OCI-LY7 (cell line): Measurements from ENCODE around the gene RIOK2. TPM values are rescaled to one million over a fixed set of nuclear protein-coding genes. Genes with fewer than 3 reads are reported as not detected.
"Not testable (repeated sequence)": the region's sequence is repeated elsewhere in the genome, so short reads cannot be mapped to it uniquely, and the experiment has no call there.

Source experiments
- BruUV-seq: library from RNA; stranded (reverse); fragments of 400-500 nt; replicated peaks from 2 replicates; lab custom pipeline; 2021; lab: Mats Ljungman, UMichigan
- CTCF ChIA-PET: fragments of 300-600 bp; sonication (Branson Sonifier 250); formaldehyde crosslinking; loops from one replicate; lab custom pipeline; 2022; ENCODE audit warnings: antibody characterized with exemption; ENCODE audit not compliant: unreplicated experiment; lab: Charles Lee
- POLR2A ChIA-PET: fragments of 300-600 bp; sonication (Branson Sonifier 250); formaldehyde crosslinking; loops from one replicate; lab custom pipeline; 2022; ENCODE audit warnings: antibody characterized with exemption; lab: Charles Lee
- DNase-seq: peaks from one replicate; pipeline ENCODE4 v3.0.0-alpha.2; 2015; ENCODE audit warnings: low spot score
- H2AFZ ChIP-seq: fragments of 200-600 bp; sonication (generic), shearing (Covaris generic); 2 replicates; pipeline ENCODE4 v1.6.1; 2014; ENCODE audit warnings: mild to moderate bottlenecking, antibody characterized with exemption, low read length, moderate library complexity
- H3K27ac ChIP-seq: fragments of 200-600 bp; sonication (generic); 2 replicates; pipeline ENCODE4 v1.5.1; 2014; ENCODE audit warnings: mixed run types, low read depth, mild to moderate bottlenecking, moderate library complexity, low read length, inconsistent platforms; ENCODE audit not compliant: poor library complexity, severe bottlenecking
- H3K36me3 ChIP-seq: fragments of 200-600 bp; sonication (generic); 2 replicates; pipeline ENCODE4 v1.6.1; 2014; ENCODE audit warnings: mild to moderate bottlenecking, antibody characterized with exemption, low read length, moderate library complexity, mixed read lengths; ENCODE audit not compliant: insufficient read depth
- H3K4me1 ChIP-seq: fragments of 200-600 bp; sonication (generic); 2 replicates; pipeline ENCODE4 v1.5.1; 2014; ENCODE audit warnings: mild to moderate bottlenecking, low read length; ENCODE audit not compliant: insufficient read depth, poor library complexity, severe bottlenecking
- H3K4me2 ChIP-seq: fragments of 200-600 bp; sonication (generic); 2 replicates; pipeline ENCODE4 v1.6.1; 2014; ENCODE audit warnings: mild to moderate bottlenecking, low read length
- H3K4me3 ChIP-seq: fragments of 200-600 bp; sonication (generic); 2 replicates; pipeline ENCODE4 v1.5.1; 2014; ENCODE audit warnings: mild to moderate bottlenecking, low read depth, low read length; ENCODE audit not compliant: poor library complexity, severe bottlenecking
- H3K79me2 ChIP-seq: fragments of 200-600 bp; sonication (generic); 2 replicates; pipeline ENCODE4 v1.6.1; 2016; ENCODE audit warnings: low read depth, mild to moderate bottlenecking, low read length, moderate library complexity, mixed read lengths; ENCODE audit not compliant: insufficient read depth
- H3K9me2 ChIP-seq: fragments of 200-600 bp; sonication (generic); 2 replicates; pipeline ENCODE4 v1.6.1; 2016; ENCODE audit warnings: mild to moderate bottlenecking, low read length, mixed read lengths; ENCODE audit not compliant: insufficient read depth
- H3K9me3 ChIP-seq: fragments of 200-600 bp; sonication (generic); 2 replicates; pipeline ENCODE4 v1.6.1; 2014; ENCODE audit warnings: mild to moderate bottlenecking, mixed run types, low read length, mixed read lengths
- H4K20me1 ChIP-seq: fragments of 200-600 bp; sonication (generic); 2 replicates; pipeline ENCODE4 v1.6.1; 2014; ENCODE audit warnings: mild to moderate bottlenecking, antibody characterized with exemption, low read length, moderate library complexity, mixed read lengths; ENCODE audit not compliant: insufficient read depth
- EZH2phosphoT487 ChIP-seq: fragments of 200-600 bp; sonication (generic); IDR thresholded peaks from 2 replicates; pipeline ENCODE4 v1.6.1; 2018; ENCODE audit warnings: low read depth, borderline replicate concordance, mild to moderate bottlenecking, mixed run types, antibody characterized with exemption, low read length, moderate library complexity, mixed read lengths
- intact Hi-C: fragments of 100-400 bp; cut with micrococcal nuclease; formaldehyde crosslinking; loops from one replicate; pipeline ENCODE4 v1.10.0; 2022; ENCODE audit not compliant: unreplicated experiment
- total RNA-seq, 2 experiments: library from RNA; depleted of rRNA in 1 of 2; stranded (reverse); fragments of >200 nt in 1 of 2; shearing (Covaris generic) in 1 of 2; gene quantifications; 2 replicates each; pipeline ENCODE4 v1.2.3, GENCODE V29; 2014 to 2022
- TF ChIP-seq, protein P1 (sequence below): fragments of 200-600 bp; sonication (generic); conservative IDR thresholded peaks from 2 replicates; pipeline ENCODE4 v1.5.1; 2014; ENCODE audit warnings: mild to moderate bottlenecking, antibody characterized with exemption, low read length, moderate library complexity, mixed read lengths

The RIOK2 gene
- total RNA-seq, 2 experiments from 2014 or later: 21.9 to 41.3 TPM

DNA sequence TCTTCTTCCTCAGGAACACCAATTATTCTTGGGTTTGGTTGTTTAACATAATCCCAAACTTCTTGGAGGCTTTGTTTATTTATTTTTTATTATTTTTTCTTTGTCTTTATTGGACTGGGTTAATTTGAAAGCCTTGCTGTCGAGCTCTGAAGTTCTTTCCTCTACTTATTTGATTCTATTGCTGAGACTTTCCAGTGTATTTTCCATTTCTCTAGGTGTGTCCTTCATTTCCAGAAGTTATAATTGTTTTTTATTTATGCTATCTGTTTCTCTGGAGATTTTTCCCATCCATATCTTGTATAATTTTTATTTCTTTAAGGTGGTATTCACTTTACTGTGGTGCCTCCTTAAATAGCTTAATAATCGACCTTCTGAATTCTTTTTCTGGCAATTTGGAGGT, 8.8 kb upstream of the RIOK2 start:
- H3K9me3 ChIP-seq: peaks cover 6% of the 10 kb centered on the region; the same call in 1 of the 2 replicates
- intact Hi-C loops: no loop called here
- no peak overlapping the region for H2AFZ ChIP-seq
- no peaks in the 10 kb centered on the region for H3K36me3 ChIP-seq
- BruUV-seq: no TSS peak
- H3K4me2 ChIP-seq: no peak overlapping the region
- TF ChIP-seq, protein P1, sequence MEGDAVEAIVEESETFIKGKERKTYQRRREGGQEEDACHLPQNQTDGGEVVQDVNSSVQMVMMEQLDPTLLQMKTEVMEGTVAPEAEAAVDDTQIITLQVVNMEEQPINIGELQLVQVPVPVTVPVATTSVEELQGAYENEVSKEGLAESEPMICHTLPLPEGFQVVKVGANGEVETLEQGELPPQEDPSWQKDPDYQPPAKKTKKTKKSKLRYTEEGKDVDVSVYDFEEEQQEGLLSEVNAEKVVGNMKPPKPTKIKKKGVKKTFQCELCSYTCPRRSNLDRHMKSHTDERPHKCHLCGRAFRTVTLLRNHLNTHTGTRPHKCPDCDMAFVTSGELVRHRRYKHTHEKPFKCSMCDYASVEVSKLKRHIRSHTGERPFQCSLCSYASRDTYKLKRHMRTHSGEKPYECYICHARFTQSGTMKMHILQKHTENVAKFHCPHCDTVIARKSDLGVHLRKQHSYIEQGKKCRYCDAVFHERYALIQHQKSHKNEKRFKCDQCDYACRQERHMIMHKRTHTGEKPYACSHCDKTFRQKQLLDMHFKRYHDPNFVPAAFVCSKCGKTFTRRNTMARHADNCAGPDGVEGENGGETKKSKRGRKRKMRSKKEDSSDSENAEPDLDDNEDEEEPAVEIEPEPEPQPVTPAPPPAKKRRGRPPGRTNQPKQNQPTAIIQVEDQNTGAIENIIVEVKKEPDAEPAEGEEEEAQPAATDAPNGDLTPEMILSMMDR: no peak
- no peak for TF ChIP-seq EZH2phosphoT487
- H3K27ac ChIP-seq: no peak overlapping the region
- ChIA-PET POLR2A (interaction anchor here (0.6 kb wide), 2 partner anchors 12 to 80 kb away, joined by 3 to 4 read pairs; no protein-coding TSS in a partner anchor), CTCF (interaction anchor here (0.6 kb wide), 1 partner anchor 183 kb away, joined by 3 read pairs; no protein-coding TSS in a partner anchor)
- H4K20me1 ChIP-seq: no peaks in the 10 kb centered on the region
- H3K9me2 ChIP-seq: no peaks in the 10 kb centered on the region
- DNase-seq: no peak
- H3K4me3 ChIP-seq: no peak overlapping the region
- H3K79me2 ChIP-seq: no peaks in the 10 kb centered on the region
- H3K4me1 ChIP-seq: peaks cover 18% of the 10 kb centered on the region

DNA sequence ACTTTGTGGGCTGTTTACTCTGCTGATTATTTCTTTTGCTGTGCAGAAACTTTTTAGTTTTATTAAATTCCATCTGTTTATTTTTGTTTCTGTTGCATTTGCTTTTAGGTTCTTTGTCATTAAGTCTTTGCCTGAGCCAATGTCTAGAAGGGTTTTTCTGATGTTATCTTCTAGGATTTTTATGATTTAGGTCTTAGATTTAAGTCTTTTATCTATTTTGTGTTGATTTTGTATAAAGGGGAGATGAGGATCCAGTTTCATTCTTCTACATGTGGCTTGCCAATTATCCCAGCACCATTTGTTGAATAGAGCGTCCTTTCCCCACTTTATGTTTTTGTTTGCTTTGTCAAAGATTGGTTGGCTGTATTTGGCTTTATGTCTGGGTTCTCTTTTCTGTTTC, 6.5 kb upstream of the RIOK2 start:
- DNase-seq, CTCF ChIA-PET, H2AFZ ChIP-seq, H3K4me3 ChIP-seq, H3K27ac ChIP-seq, BruUV-seq, H3K4me2 ChIP-seq, H3K79me2 ChIP-seq, H3K9me2 ChIP-seq, H3K36me3 ChIP-seq, H4K20me1 ChIP-seq, POLR2A ChIA-PET: not testable (repeated sequence)
- Histone ChIP-seq H3K4me1 (peaks cover 16% of the 10 kb centered on the region), H3K9me3 (peaks cover 13% of the 10 kb centered on the region; the same call in 1 of the 2 replicates)
- intact Hi-C loops: loop anchor here (10.0 kb wide), 1 partner anchor 1585 kb away; the partner anchor contains the start of gene RGMB

DNA sequence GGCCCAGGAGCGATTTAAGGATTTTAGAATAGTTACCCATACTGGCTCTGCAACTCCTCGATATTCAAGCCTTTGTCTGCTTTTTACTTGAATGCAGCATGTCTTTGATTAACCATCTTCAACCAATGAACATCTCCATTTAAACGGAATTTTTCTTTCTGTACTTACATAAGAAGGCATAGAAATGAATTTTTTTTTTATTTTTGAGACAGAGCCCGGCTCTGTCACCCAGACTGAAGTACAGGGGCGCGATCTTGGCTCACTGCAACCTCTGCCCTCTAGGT, 825 bp upstream of the RIOK2 start:
- H3K27ac ChIP-seq: peak overlapping the region; percentile 88
- ChIA-PET CTCF (no interaction called here), POLR2A (interaction anchor here (0.8 to 2.8 kb wide), 4 partner anchors 10 to 41 kb away, joined by 3 to 16 read pairs (median 4); partner anchors contain the start of gene LIX1)
- no peak for DNase-seq
- TF ChIP-seq, protein P1: no peak
- no peak for TF ChIP-seq EZH2phosphoT487
- peaks cover 27% of the 10 kb centered on the region for H3K4me1 ChIP-seq
- intact Hi-C loops: loop anchor here (1.0 to 10.0 kb wide), 5 partner anchors 523 to 1745 kb away; partner anchors contain the start of genes ARSK, CHD1, RFESD and RGMB
- peaks cover 36% of the 10 kb centered on the region for H3K79me2 ChIP-seq
- no TSS peak for BruUV-seq
- peaks cover 8% of the 10 kb centered on the region; the same call in 1 of the 2 replicates for H3K9me3 ChIP-seq
- no peaks in the 10 kb centered on the region for H3K9me2 ChIP-seq
- peak overlapping the region; percentile 94 for H2AFZ ChIP-seq
- peak overlapping the region; percentile 96 for H3K4me3 ChIP-seq
- no peaks in the 10 kb centered on the region for H4K20me1 ChIP-seq
- H3K36me3 ChIP-seq: peaks cover 23% of the 10 kb centered on the region
- H3K4me2 ChIP-seq: peak overlapping the region; percentile 82
